ENCODE measurements around the gene CYP26C1.

DNA sequence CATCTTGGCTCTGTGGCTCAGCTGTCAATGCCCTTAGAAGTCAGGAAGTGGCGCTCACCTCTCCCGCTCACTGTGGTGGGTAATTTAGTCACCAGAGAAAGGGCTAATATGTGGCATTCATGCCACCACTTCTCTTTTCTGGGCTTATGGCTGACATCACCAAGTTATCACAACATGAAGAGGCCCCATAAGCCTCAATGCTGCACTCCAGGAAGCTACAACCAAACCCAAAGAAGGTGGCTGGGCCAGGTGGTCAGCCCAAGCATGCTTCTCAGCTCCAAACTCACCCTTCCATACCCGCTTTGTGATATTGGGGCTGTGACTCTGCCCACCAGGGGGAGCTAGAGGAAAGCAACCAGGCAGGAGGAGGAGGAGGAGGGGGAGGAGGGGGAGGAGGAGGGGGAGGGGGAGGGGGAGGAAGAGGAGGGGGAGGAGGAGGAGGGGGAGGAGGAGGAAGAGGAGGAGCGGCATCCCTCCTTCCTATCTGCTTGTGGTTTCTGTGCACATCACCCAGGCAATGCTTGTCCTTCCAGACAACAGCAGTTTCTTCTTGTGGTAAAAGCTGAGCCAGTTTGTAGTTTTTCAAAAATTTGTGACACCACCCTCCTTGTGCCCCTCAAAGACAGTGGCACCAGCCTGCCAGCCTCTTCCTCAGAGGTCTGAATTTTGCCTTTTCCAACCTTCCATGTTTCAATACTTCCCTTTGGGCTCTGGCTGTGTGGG is 55.2 kb downstream of the CYP26C1 start:
- TF ChIP-seq, protein P1, sequence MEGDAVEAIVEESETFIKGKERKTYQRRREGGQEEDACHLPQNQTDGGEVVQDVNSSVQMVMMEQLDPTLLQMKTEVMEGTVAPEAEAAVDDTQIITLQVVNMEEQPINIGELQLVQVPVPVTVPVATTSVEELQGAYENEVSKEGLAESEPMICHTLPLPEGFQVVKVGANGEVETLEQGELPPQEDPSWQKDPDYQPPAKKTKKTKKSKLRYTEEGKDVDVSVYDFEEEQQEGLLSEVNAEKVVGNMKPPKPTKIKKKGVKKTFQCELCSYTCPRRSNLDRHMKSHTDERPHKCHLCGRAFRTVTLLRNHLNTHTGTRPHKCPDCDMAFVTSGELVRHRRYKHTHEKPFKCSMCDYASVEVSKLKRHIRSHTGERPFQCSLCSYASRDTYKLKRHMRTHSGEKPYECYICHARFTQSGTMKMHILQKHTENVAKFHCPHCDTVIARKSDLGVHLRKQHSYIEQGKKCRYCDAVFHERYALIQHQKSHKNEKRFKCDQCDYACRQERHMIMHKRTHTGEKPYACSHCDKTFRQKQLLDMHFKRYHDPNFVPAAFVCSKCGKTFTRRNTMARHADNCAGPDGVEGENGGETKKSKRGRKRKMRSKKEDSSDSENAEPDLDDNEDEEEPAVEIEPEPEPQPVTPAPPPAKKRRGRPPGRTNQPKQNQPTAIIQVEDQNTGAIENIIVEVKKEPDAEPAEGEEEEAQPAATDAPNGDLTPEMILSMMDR (conservative IDR thresholded peaks at IDR 0.05; ENCODE audit: low read length) = peak; percentile 70
- no peak for TF ChIP-seq EZH2phosphoT487 (IDR thresholded peaks at IDR 0.05; ENCODE audit: borderline replicate concordance, low read depth, low read length)

Data from OCI-LY7 (cell line).